ENCODE results near the gene GNG12. TPM values are rescaled to one million over a fixed set of nuclear protein-coding genes. Genes with fewer than 3 reads are reported as not detected.

GNG12 gene
- polyA plus RNA-seq, 1 donor: 34.5 TPM

- DNase-seq (ENCODE audit: low read depth): no peak
Measured at GRCh38 chr1:67652800-67653199, 180.5 kb downstream of the GNG12 start.

Other genes starting within 250 kb of the GNG12 start
- 15.9 TPM for gene GADD45A, start 148.3 kb downstream of the GNG12 start, polyA plus RNA-seq (ENCODE audit: insufficient read length)
- 5.4 TPM for gene DIRAS3, start 217.2 kb upstream of the GNG12 start, polyA plus RNA-seq (ENCODE audit: insufficient read length)

Data from forelimb muscle (tissue), 1 donor.